Mesendoderm (in vitro differentiated cells): ENCODE data around the gene KITLG.

Experiments used
- DNase-seq: peaks from one replicate; pipeline ENCODE4 v3.0.0; 2013
- H2AK5ac ChIP-seq: 2 replicates; pipeline ENCODE4 v1.6.1; 2013; ENCODE audit warnings: low read length, inconsistent platforms
- H2BK120ac ChIP-seq: 2 replicates; pipeline ENCODE4 v1.6.1; 2013; ENCODE audit warnings: low read depth, mild to moderate bottlenecking, low read length, moderate library complexity, mixed read lengths
- H2BK15ac ChIP-seq: replicated peaks from 2 replicates; pipeline ENCODE4 v1.6.1; 2013; ENCODE audit warnings: low read depth, mild to moderate bottlenecking, moderate library complexity
- H2BK5ac ChIP-seq: 2 replicates; pipeline ENCODE4 v1.6.1; 2013; ENCODE audit warnings: low read length, inconsistent platforms
- H3K18ac ChIP-seq: 2 replicates; pipeline ENCODE4 v1.6.1; 2013; ENCODE audit warnings: mild to moderate bottlenecking, low read length, mixed read lengths
- H3K23ac ChIP-seq: one replicate; pipeline ENCODE4 v1.6.1; 2013; ENCODE audit warnings: low read length
- H3K27ac ChIP-seq: 2 replicates; pipeline ENCODE4 v1.5.1; 2013; ENCODE audit warnings: low read depth, mild to moderate bottlenecking, inconsistent platforms, low read length, moderate library complexity
- H3K27me3 ChIP-seq: 2 replicates; pipeline ENCODE4 v1.6.1; 2013; ENCODE audit warnings: low read length, control low read depth, mild to moderate bottlenecking, inconsistent platforms; ENCODE audit not compliant: insufficient read depth, poor library complexity
- H3K36me3 ChIP-seq: 2 replicates; pipeline ENCODE4 v1.6.1; 2013; ENCODE audit warnings: low read length, inconsistent platforms; ENCODE audit not compliant: control insufficient read depth, insufficient read depth
- H3K4ac ChIP-seq: one replicate; pipeline ENCODE4 v1.6.1; 2013; ENCODE audit warnings: low read depth, mild to moderate bottlenecking, low read length, moderate library complexity
- H3K4me1 ChIP-seq: 2 replicates; pipeline ENCODE4 v1.6.1; 2013; ENCODE audit warnings: low read depth, low read length, inconsistent platforms; ENCODE audit not compliant: control insufficient read depth
- H3K4me2 ChIP-seq: 2 replicates; pipeline ENCODE4 v1.6.1; 2013; ENCODE audit warnings: low read length
- H3K4me3 ChIP-seq: 2 replicates; pipeline ENCODE4 v1.5.1; 2013; ENCODE audit warnings: mild to moderate bottlenecking, low read length
- H3K56ac ChIP-seq: one replicate; pipeline ENCODE4 v1.6.1; 2013; ENCODE audit warnings: low read length
- H3K79me1 ChIP-seq: 2 replicates; pipeline ENCODE4 v1.6.1; 2013; ENCODE audit warnings: low read length, inconsistent platforms
- H3K79me2 ChIP-seq: 2 replicates; pipeline ENCODE4 v1.6.1; 2013; ENCODE audit warnings: mild to moderate bottlenecking, low read length; ENCODE audit not compliant: control insufficient read depth, insufficient read depth
- H3K9ac ChIP-seq: 2 replicates; pipeline ENCODE4 v1.6.1; 2013; ENCODE audit warnings: low read length, inconsistent platforms
- H4K5ac ChIP-seq: one replicate; pipeline ENCODE4 v1.6.1; 2013; ENCODE audit warnings: low read length
- H4K8ac ChIP-seq: one replicate; pipeline ENCODE4 v1.6.1; 2013; ENCODE audit warnings: low read depth, mild to moderate bottlenecking, control low read depth, low read length, moderate library complexity
- WGBS: extraction: QIAGEN DNeasy Blood & Tissue Kit; methylation state at CpG from one replicate; pipeline ENCODE4 v1.1.7; 2013; ENCODE audit warnings: low lambda C conversion rate, missing lambda C conversion rate; ENCODE audit not compliant: insufficient coverage; ENCODE audit errors: extremely low coverage; 5-methylcytosine and 5-hydroxymethylcytosine counted together

Gene KITLG

GRCh38 chr12:88597365-88597764 lies 17.1 kb upstream of the KITLG start:
- H3K79me1 ChIP-seq = no peaks in the 10 kb centered on the region

GRCh38 chr12:88595697-88596096 lies 15.4 kb upstream of the KITLG start:
- DNase-seq = no peak
- Histone ChIP-seq H3K4me1 (no peaks in the 10 kb centered on the region), H3K79me1 (no peaks in the 10 kb centered on the region), H3K9ac (no peak overlapping the region), H3K27me3 (no peaks in the 10 kb centered on the region), H2BK15ac (no peak overlapping the region), H3K4ac (no peak overlapping the region), H2AK5ac (no peak overlapping the region), H2BK5ac (no peak overlapping the region), H3K23ac (no peak overlapping the region), H3K18ac (no peak overlapping the region), H4K8ac (no peak overlapping the region), H3K56ac (no peak overlapping the region), H3K27ac (no peak overlapping the region), H3K79me2 (no peaks in the 10 kb centered on the region), H2BK120ac (no peak overlapping the region), H4K5ac (no peak overlapping the region), H3K36me3 (no peaks in the 10 kb centered on the region), H3K4me3 (no peak overlapping the region), H3K4me2 (no peak overlapping the region)

More at GRCh38 chr12:88597365-88597764, 17.1 kb upstream of the KITLG start:
- no peak overlapping the region for H3K4ac ChIP-seq
- H2BK120ac ChIP-seq = no peak overlapping the region
- H2BK5ac ChIP-seq = no peak overlapping the region
- no peaks in the 10 kb centered on the region for H3K4me1 ChIP-seq
- no peaks in the 10 kb centered on the region for H3K36me3 ChIP-seq
- H3K56ac ChIP-seq = no peak overlapping the region
- H3K4me2 ChIP-seq = no peak overlapping the region
- no peak overlapping the region for H4K5ac ChIP-seq
- no peak overlapping the region for H3K27ac ChIP-seq
- H3K18ac ChIP-seq = no peak overlapping the region
- H3K23ac ChIP-seq = no peak overlapping the region
- no peak overlapping the region for H3K9ac ChIP-seq
- H2AK5ac ChIP-seq = no peak overlapping the region
- no peak for DNase-seq
- H3K4me3 ChIP-seq = no peak overlapping the region
- H2BK15ac ChIP-seq = no peak overlapping the region
- no peaks in the 10 kb centered on the region for H3K79me2 ChIP-seq
- H3K27me3 ChIP-seq = no peaks in the 10 kb centered on the region
- no peak overlapping the region for H4K8ac ChIP-seq

GRCh38 chr12:88594780-88595179 lies 14.5 kb upstream of the KITLG start:
- H4K5ac ChIP-seq = no peak overlapping the region
- H3K18ac ChIP-seq = no peak overlapping the region
- H2AK5ac ChIP-seq = no peak overlapping the region
- H3K36me3 ChIP-seq = no peaks in the 10 kb centered on the region
- H3K4me3 ChIP-seq = no peak overlapping the region
- no peak overlapping the region for H3K9ac ChIP-seq
- H2BK5ac ChIP-seq = no peak overlapping the region
- H3K23ac ChIP-seq = no peak overlapping the region
- WGBS = no CpG with 5 or more reads among the region's 4 CpGs
- H2BK120ac ChIP-seq = no peak overlapping the region
- H3K4me2 ChIP-seq = no peak overlapping the region
- H2BK15ac ChIP-seq = no peak overlapping the region
- no peak for DNase-seq
- no peak overlapping the region for H3K4ac ChIP-seq
- H3K27ac ChIP-seq = no peak overlapping the region
- H3K79me2 ChIP-seq = no peaks in the 10 kb centered on the region
- no peak overlapping the region for H3K56ac ChIP-seq
- H3K4me1 ChIP-seq = no peaks in the 10 kb centered on the region
- H3K27me3 ChIP-seq = no peaks in the 10 kb centered on the region
- H4K8ac ChIP-seq = no peak overlapping the region
- no peaks in the 10 kb centered on the region for H3K79me1 ChIP-seq

- H3K4me3 ChIP-seq = no peak overlapping the region
- no peak overlapping the region for H3K56ac ChIP-seq
- H3K4me2 ChIP-seq = no peak overlapping the region
- H3K27me3 ChIP-seq = no peaks in the 10 kb centered on the region
- no peak overlapping the region for H3K18ac ChIP-seq
- H4K5ac ChIP-seq = no peak overlapping the region
- H4K8ac ChIP-seq = no peak overlapping the region
- 100% methylated on average over 2 of the region's 2 CpGs for WGBS
- no peak for DNase-seq
- H3K79me1 ChIP-seq = no peaks in the 10 kb centered on the region
- no peaks in the 10 kb centered on the region for H3K36me3 ChIP-seq
- no peaks in the 10 kb centered on the region for H3K4me1 ChIP-seq
- H3K9ac ChIP-seq = no peak overlapping the region
- no peak overlapping the region for H3K4ac ChIP-seq
- no peak overlapping the region for H3K27ac ChIP-seq
- no peak overlapping the region for H2BK120ac ChIP-seq
- H2BK15ac ChIP-seq = no peak overlapping the region
- H3K79me2 ChIP-seq = no peaks in the 10 kb centered on the region
- H2AK5ac ChIP-seq = no peak overlapping the region
- H3K23ac ChIP-seq = no peak overlapping the region
- H2BK5ac ChIP-seq = no peak overlapping the region
Measured at GRCh38 chr12:88591343-88591742, 11.1 kb upstream of the KITLG start.

GRCh38 chr12:88590851-88591250 lies 10.6 kb upstream of the KITLG start:
- H3K79me1 ChIP-seq = no peaks in the 10 kb centered on the region
- no peak overlapping the region for H2BK15ac ChIP-seq
- no peak overlapping the region for H3K56ac ChIP-seq
- H3K4me3 ChIP-seq = no peak overlapping the region
- no peak overlapping the region for H3K18ac ChIP-seq
- H2BK120ac ChIP-seq = no peak overlapping the region
- H3K4me2 ChIP-seq = no peak overlapping the region
- no peak for DNase-seq
- H3K4me1 ChIP-seq = no peaks in the 10 kb centered on the region
- H2AK5ac ChIP-seq = no peak overlapping the region
- H3K27ac ChIP-seq = no peak overlapping the region
- no peak overlapping the region for H3K23ac ChIP-seq
- H3K9ac ChIP-seq = no peak overlapping the region
- no peak overlapping the region for H2BK5ac ChIP-seq
- H3K79me2 ChIP-seq = no peaks in the 10 kb centered on the region
- no peaks in the 10 kb centered on the region for H3K27me3 ChIP-seq
- no peak overlapping the region for H4K8ac ChIP-seq
- no peak overlapping the region for H4K5ac ChIP-seq
- H3K36me3 ChIP-seq = no peaks in the 10 kb centered on the region
- no peak overlapping the region for H3K4ac ChIP-seq
- WGBS = no CpG with 5 or more reads among the region's 1 CpG

- H3K27ac ChIP-seq = no peak overlapping the region
Measured at GRCh38 chr12:88585077-88585476, 4.8 kb upstream of the KITLG start.

More at GRCh38 chr12:88585077-88585476, 4.8 kb upstream of the KITLG start:
- H2BK5ac ChIP-seq = no peak overlapping the region
- DNase-seq = no peak
- no peaks in the 10 kb centered on the region for H3K4me1 ChIP-seq
- no peak overlapping the region for H3K9ac ChIP-seq
- H3K36me3 ChIP-seq = no peaks in the 10 kb centered on the region
- no peaks in the 10 kb centered on the region for H3K79me2 ChIP-seq
- no peak overlapping the region for H2AK5ac ChIP-seq
- no peak overlapping the region for H4K5ac ChIP-seq
- H3K79me1 ChIP-seq = no peaks in the 10 kb centered on the region
- H3K56ac ChIP-seq = no peak overlapping the region
- no peak overlapping the region for H3K4me2 ChIP-seq
- no CpG with 5 or more reads among the region's 2 CpGs for WGBS
- no peak overlapping the region for H3K4me3 ChIP-seq
- no peak overlapping the region for H3K23ac ChIP-seq
- no peak overlapping the region for H3K18ac ChIP-seq
- H4K8ac ChIP-seq = no peak overlapping the region
- no peak overlapping the region for H2BK120ac ChIP-seq
- H2BK15ac ChIP-seq = no peak overlapping the region
- no peak overlapping the region for H3K4ac ChIP-seq
- H3K27me3 ChIP-seq = no peaks in the 10 kb centered on the region
